ENCODE data around the gene DOCK8. TPM values are rescaled to one million over a fixed set of nuclear protein-coding genes. Genes with fewer than 3 reads are reported as not detected.
"Not testable (repeated sequence)": the region's sequence is repeated elsewhere in the genome, so short reads cannot be mapped to it uniquely, and the experiment has no call there.

The DOCK8 gene
- 10 to 100 TPM; 18.1 to 33.3 (median 28.6) TPM for total RNA-seq

GRCh38 chr9:214648-215493 is at the start of gene DOCK8:
DOCK8 (plus strand) TSS chr9:214865; CDS start chr9:214977, 112 bp downstream.
- ATAC-seq (ENCODE audit: low FRiP score) (peak; percentile 84), DNase-seq (ENCODE audit: low spot score) (no peak)
- no peak for TF ChIP-seq CTCF (IDR thresholded peaks at IDR 0.05)

DNA sequence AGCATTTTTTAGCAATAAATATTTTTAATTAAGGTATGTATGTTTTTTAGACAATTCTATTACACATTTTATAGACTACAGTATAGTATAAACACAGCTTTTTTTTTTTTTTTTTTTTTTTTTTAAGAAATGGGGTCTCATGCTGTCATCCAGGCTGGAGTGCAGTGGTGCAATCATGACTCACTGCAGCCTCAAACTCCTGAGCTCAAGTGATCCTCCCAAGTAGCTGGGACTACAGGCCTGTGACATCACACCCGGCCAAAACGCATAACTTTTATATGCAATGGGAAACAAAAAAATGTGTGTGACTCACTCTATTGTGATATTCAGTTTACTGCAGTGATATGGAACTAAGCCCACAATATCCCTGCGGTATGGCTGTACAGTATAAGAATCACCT is 44.9 kb upstream of the DOCK8 start:
- ATAC-seq (ENCODE audit: low FRiP score); DNase-seq (ENCODE audit: low spot score): not testable (repeated sequence)

DNA sequence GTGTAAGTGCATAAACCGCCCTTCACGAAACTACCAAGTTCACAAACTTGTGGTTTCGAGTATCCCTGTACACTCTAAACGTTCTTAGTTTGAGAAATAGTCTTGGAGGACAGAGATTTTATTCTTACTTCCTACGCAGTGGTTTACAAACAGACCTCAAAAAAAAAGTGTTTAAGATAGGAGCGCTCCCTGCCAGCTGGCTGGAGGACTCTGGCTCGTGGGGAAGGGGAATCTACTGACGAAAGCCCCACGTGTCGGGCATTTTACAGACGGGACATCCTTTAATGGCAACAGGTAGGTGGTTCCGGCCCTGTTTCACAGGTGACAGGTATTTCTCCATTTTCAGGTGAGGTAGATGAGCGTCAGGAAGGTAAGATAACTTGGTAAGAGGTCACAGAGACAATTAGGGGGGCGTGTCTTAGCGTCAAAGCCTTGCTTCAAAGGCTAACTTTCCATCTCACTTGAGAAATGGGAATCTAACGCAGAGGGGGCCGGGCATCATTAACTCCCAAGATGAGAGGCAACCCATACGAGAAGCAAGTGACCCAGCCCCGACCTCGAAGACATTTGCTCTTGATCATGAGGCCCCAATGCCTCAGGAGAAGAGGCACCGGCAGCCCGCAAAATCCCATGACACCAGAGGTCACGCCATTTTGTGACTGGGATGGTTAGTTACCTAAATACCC is 36.4 kb upstream of the DOCK8 start:
- not testable (repeated sequence) for DNase-seq (ENCODE audit: low spot score)

GRCh38 chr9:178970-179383 is 35.7 kb upstream of the DOCK8 start, which contains the start of gene ZNG1A:
ZNG1A (minus strand) TSS chr9:179056; CDS start chr9:178969, 87 bp downstream.
- ATAC-seq (ENCODE audit: low FRiP score); DNase-seq (ENCODE audit: low spot score): not testable (repeated sequence)

More for the DNA sequence above, 36.4 kb upstream of the DOCK8 start:
- ATAC-seq (ENCODE audit: low FRiP score), result not testable (repeated sequence)

GRCh38 chr9:199601-200000 is 15.1 kb upstream of the DOCK8 start:
- ATAC-seq (ENCODE audit: low FRiP score); DNase-seq (ENCODE audit: low spot score): not testable (repeated sequence)

GRCh38 chr9:206481-206880 is 8.2 kb upstream of the DOCK8 start:
- ATAC-seq (ENCODE audit: low FRiP score) (no peak), DNase-seq (ENCODE audit: low spot score) (no peak)
- no peak for TF ChIP-seq CTCF (IDR thresholded peaks at IDR 0.05)

- TF ChIP-seq CTCF (IDR thresholded peaks at IDR 0.05), result no peak
- ATAC-seq (ENCODE audit: low FRiP score), result peak; percentile 23
- DNase-seq (ENCODE audit: low spot score), result no peak
These were observed 5.4 kb upstream of the DOCK8 start for GRCh38 chr9:209143-209758.

GRCh38 chr9:211036-211435 is 3.6 kb upstream of the DOCK8 start:
- no peak for DNase-seq (ENCODE audit: low spot score)
- no peak for TF ChIP-seq CTCF (IDR thresholded peaks at IDR 0.05)
- no peak for ATAC-seq (ENCODE audit: low FRiP score)

DNA sequence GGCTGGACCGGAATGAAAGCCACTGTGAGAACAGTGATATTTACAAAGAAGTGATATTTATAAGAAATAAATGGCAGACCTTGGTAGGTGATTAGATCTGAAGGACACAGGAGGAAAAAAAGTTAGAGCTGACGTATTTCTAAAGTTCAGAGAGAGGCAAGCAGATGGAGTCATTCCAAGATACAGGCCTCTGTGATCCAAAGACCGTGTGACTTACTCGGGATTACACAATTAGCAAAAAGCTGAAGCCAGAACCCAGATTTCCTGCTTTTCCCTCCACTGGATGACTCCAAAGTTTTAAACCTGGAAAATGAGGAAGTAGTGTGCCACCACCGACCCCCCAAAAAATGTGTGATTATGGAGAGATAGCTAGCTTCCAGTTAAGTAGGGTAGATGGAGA is 3.1 kb upstream of the DOCK8 start:
- no peak for ATAC-seq (ENCODE audit: low FRiP score)
- DNase-seq (ENCODE audit: low spot score), result no peak

More for the DNA sequence above, 3.1 kb upstream of the DOCK8 start:
- TF ChIP-seq CTCF (IDR thresholded peaks at IDR 0.05), result no peak
